SKM-1 treated with dmso at 0.1 percent for 144 hours (cell line): Measurements from ENCODE around the gene NELL1.

Source experiments
- DNase-seq: peaks from one replicate; lab custom pipeline; 2025; ENCODE audit not compliant: unreplicated experiment; lab: John Stamatoyannopoulos, UW

The NELL1 gene

DNA sequence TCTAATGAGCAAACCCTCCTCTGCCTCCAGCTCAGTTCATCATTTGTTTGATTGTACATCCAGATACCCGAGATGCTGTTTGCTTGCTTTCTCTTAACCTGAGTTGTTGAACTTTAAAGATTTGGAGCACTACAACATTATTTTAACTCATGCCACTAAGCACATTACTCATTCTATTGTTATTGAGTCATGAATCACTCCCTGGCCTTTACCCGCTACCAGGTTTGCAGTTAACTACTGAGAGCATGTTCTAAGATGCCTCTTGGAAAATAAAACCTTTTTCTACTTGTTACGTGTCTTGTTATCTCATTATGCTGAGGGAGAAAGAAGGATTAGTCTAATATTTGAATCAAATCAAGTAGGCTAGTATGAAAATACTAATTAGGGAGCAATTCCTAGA lies 802.9 kb downstream of the NELL1 start:
- no peak for DNase-seq

DNA sequence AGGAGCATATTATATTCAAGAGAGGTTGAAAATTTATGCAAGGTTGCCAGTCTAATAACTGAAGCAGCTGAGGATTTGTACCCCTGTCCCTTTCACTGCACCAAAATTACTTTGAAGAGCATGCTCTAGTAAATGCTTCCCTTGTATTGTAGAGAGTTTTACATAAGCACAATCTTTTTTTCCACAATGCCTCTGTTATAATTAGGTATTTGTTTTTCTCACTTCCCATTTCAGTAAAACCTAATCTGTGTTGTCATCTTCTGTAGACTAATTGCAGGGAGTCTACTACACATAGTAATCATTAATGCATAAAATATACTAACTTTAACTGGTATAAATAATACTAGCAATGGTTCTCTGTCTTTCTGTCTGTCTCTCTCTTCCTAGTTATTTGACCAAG lies 805.1 kb downstream of the NELL1 start:
- DNase-seq: no peak

DNA sequence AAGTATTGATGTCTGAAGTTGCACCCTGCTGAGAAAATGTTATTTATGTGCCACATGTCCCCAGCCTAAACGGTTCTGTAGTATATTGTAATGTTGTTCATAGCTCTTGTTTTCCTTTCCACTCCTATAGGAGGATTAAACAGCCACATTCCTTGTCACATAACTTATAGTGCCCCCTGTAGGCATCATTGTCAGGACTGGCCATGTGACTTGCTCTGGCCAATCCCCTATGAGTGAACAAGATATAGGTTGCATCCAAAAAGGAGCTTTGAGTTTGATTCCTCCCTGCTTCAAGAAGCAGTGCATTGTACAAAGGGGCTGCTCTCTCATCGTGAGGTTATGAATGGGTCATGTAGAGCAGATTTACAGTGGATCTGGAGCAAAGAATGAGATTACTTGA lies 805.9 kb downstream of the NELL1 start:
- no peak for DNase-seq

DNA sequence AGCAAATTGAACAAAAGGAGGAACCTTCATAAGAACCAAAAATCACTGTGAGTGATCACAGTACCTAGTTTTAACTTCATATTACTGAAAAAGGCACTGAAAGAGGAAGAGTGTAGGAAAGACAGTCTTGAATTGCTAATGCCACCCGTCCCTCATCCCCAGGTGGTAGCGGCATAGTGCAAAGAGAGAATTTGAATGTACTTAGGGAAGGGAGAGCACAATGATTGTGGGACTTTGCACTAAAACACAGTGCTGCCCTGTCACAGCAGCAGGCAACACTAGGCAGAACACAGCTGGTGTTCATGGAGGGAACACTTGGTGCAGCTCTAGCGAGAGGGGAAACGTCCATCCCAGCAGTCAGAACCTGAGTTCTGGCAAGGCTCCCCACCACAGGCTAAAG lies 807.2 kb downstream of the NELL1 start:
- no peak for DNase-seq

DNA sequence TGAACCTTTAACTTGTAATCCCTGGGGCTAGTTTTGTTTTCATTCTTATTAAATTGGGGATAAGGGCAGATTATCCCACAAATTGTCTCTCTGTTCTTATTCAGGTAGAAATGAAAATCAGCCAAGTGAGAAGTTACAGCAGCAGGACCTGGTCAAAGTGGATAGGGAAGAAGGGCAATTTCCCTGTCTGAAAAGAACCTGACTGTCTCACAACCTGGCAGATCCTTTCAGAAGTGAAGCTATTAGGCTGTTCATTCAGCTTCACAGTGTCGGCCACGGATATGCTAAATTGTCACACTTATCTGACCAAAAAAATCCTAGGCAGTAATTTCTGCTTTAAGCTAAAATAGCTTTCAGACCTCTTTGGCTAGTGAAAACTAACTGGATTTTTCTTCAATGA lies 810.9 kb downstream of the NELL1 start:
- DNase-seq: no peak

DNA sequence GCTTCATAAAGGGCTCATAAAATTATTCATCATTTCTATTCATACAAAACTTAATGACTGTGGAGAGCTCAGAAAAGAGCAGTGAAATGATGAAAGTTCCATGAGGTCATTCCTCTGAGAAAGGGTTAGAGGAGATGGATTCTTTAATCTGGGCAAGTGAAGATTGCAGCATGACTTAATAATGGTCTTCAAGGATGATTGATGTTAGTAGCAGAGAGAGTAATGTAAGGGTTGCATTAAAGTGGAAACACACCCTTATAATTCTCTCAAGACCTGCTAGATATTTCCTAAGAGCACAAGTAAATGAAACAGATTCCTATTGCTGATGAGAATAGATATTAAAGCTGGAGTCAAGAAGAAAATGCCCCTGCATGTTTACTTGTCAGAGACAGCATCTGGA lies 811.9 kb downstream of the NELL1 start:
- DNase-seq: no peak

DNA sequence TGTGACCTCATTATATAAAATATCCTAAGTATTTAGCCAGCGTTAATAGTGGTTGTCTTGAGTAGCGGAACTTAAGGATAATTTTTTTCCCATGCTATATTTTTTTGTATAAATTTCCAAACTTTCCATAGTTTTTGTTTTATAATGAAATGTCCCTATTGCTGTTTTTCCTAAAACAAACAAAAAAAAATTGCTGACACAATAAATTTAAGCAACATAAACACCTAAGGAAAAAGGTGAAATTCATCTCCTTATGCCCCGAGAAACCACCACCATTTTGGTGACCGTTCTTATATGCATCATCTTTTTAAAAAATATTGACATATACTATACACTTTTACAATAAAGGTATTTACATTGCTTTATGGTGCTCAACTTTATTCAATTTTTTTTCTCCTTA lies 814.7 kb downstream of the NELL1 start:
- DNase-seq: no peak

DNA sequence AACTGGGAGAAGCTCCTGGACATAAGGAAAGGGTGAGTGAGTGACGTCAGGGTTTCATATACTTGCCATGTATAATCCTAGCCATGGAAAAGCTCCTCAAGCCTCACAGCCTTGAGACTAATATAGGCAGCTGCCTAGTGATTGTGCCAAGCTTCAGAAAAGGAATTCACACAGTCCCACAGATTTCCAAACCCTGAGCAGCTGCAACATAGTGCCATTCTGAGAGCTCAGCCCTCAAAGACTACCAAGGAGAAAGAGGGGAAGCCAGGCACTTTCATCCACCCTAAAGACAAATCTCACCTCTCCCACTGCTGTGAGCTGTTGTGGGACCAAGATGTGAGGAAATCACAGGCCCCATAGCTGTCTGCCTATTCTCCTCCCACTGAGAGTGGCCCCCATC lies 815.6 kb downstream of the NELL1 start:
- DNase-seq: no peak

DNA sequence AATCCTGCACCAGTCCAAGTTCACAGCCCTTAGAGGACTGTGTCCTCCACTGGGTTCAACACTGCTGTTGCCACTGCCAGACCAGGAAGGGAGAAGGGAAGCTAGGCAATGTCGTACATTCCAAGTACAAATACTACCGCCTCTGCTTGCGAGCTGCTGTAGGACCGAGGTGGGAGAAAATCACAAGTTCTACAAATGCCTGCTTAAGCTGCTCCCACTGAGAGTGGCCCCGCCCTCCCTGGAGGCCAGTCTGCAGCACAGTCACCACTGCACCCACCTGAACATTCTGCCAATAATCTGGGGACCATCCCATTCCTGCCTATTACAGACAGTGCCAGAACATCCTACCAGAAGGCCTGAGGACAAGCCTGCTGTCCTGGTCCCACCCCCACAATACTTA lies 816.0 kb downstream of the NELL1 start:
- DNase-seq: no peak

DNA sequence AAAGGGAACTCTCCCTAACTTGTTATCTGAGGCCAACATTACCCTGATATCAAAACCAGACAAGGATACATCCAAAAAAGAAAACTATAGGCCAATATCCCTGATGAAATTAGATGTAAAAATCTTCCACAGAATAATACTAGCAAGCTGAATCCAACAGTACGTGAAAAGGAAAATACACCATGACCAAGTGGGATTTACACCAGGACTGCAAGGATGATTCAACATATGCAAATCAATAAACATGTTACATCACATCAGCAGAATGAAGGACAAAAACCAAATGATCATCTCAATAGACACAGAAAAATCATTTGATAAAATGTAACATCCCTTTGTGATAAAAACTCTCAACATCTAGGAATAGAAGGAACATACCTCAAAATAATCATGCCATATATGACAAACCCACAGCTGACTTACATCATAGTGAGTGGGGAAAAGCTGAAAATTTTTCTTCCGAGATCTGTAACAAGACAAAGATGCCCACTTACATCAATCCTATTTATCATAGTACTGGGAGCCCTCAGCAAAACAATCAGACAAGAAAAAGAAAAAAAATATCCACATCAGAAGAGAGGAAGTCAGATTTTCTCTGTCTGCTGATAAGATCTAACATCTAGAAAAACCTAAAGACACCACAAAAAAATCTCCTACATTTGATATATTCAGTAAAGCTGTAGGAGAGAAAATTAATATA lies 820.2 kb downstream of the NELL1 start:
- DNase-seq: no peak

DNA sequence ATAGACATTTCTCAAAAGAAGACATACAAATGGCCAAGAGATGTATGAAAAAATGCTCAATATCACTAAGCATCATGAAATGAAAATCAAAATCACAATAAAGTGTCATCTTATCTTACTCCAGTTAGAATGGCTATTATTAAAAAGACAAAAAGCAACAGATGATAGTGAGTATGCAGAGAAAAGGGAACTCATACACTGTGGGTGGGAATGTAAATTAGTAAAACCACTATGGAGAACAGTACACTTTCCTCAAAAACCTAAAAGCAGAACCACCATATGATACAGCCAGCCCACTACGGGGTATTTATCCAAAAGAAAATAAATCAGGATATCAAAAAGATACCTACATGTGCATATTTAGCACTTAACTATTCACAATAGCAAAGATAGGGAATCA lies 823.5 kb downstream of the NELL1 start:
- no peak for DNase-seq

DNA sequence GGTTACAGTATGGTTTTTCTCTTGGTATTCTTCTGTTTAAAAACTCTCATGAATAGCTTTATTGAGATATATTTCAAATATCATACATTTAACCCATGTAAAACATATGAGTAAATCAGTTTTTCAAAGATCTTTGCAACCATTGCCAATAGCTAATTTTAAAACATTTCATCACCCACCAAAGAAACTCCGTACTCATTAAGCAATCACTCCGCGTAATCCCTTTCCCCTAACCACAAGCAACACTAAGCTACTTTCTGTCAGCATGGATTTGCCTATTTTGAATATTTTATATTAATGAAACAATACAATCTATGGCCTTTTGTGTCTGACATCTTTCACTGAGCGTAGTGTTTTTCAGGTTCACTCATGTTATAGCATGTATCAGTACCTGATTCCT lies 825.6 kb downstream of the NELL1 start:
- DNase-seq: no peak

DNA sequence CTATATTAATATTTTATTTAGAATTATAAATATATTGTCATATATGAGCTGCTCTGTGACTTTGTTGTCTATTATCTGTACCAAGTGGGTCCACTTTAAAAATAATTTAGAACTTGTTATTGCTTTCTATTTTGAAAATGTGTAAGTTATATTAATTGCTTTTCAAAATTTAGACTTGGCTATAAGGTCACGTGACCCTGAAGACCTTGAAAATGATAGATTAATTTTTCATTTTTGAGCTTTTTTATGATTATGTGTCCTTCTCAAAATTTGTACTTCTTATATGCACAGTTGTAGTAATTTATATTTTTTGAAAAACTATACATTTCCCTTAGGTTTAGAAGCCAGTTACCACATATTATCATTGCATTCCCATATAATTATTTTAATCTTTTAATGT lies 826.5 kb downstream of the NELL1 start:
- DNase-seq: no peak

DNA sequence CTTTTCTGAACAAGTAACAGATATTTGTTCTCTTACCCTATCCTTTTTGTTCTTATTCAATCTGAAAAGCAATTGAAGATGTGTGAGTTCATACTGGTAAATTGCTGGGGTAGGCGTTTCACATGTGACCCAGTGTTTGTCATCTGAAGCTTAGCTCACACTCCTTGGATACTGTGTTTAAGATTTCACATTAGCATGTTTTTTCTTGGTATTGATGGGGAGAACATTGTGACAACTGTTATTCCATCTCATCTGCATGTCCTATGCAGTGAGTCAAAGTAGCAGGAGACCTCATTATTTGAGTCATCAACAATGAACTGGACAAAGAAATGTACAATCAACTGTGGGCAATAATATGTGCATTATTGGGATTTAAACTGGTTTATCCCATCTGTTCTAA lies 831.9 kb downstream of the NELL1 start:
- DNase-seq: no peak

DNA sequence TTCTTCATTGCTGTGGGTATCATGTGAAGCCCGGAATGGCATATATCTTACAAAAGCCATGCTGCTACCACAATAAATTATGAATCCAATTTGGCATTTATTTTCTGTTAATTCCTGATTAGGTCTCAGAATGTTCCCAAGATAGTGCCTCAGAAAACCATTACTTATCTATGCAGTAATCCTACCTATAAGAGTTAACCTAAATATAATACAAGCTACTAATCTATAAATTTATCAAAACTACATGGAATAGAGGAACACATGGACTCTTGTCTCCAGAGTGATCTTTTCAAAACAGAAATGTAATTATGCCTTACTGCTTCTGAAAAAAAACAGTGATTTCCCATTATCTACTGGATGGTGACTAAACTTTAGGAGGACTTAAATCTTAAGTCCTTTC lies 835.7 kb downstream of the NELL1 start:
- DNase-seq: no peak

DNA sequence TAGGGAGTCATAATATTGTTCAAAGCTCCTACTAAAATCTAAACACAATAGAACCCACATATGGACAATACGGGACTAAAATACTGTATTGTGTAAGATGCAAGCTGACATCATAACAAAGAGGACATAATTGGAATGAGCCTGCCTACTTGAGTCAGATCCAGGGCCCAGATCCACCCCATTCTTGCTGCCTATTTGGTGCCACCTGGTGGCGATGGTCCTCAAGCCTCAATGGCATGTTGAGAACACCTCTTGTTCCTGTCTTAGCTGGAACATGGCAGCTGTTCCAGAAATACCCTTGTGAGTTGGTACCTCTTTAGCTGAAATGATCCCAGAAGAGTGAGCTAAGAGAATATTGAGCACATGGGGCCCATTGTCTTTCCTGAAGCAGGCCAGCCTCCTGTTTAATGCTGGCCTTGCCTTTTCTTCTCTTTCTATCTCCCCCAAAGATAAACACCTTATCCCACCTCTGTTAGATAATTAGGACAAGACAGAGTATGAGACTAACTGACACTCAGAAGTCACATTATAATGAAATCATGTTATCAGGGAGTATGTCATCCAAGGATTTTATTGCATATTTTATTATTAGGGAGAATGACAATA lies 842.6 kb downstream of the NELL1 start:
- DNase-seq: peak; percentile 50

DNA sequence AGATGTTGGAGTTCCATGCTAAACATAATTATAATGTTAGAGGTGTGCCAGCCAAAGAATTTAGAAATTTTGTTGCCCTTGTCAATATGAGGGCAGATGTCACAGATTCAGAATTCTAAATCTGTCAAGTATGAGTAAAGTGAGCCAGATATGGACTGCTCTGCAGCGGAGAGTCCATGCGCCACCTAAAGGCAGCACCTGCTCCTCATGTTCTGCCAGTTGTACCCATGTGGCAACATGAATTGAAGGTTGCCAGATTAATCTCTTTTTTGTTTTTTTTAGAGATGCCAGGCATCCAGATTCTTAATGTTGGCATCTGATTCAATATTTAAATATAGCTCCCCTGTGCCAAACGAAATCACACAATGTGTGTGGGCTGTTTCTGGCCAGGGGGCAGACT lies 844.9 kb downstream of the NELL1 start:
- DNase-seq: no peak

DNA sequence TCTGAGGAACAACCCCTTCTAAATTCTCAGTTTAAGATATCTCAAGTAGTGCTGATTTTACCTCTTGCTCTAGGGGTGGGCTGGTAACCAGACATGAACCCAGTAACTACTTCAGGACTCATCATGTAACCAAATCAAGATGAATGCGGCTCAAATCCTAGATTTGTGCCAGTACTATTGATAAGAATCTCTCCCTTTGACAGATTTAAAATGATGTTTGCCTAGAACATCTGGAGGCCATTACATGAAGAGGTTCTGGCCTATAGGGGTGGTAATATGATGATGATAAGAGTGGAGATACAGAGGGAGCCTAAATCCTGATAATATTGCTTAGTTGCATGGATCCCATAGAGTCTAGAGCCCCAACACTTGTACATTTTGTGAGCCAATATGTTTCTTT lies 850.9 kb downstream of the NELL1 start:
- DNase-seq: no peak

DNA sequence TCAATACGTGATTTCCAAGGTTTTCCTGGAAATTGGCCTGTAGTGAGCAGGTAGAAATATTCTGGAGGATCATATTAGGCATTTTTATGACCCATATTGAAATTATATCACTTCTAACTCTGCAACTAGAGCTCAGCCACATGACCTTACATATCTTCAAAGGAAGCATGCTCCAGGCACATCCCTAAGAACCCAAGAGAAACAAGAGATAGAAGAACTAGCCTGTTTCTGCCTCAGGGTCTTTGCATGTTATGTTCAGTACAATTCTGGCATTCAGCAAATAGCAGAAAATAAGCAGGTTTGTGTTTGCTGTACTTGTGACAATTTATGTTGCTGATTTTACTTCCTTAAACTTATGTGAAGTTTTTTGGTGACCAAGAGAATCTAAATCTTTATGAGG lies 859.8 kb downstream of the NELL1 start:
- DNase-seq: no peak

DNA sequence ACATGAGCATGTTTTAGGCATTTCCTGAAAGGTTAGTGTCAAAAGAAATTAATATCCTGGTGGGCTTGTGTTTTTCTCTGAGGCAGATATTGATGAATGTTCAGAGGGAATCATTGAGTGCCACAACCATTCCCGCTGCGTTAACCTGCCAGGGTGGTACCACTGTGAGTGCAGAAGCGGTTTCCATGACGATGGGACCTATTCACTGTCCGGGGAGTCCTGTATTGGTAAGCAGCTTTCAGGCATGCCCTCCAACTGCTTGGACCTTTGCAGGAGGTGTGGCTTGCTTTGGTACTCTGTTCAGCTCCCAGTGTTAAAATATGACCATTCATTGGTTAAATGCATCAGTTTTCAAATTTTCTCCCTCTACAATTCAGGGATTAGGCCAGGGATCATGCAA lies 864.9 kb downstream of the NELL1 start:
- no peak for DNase-seq

DNA sequence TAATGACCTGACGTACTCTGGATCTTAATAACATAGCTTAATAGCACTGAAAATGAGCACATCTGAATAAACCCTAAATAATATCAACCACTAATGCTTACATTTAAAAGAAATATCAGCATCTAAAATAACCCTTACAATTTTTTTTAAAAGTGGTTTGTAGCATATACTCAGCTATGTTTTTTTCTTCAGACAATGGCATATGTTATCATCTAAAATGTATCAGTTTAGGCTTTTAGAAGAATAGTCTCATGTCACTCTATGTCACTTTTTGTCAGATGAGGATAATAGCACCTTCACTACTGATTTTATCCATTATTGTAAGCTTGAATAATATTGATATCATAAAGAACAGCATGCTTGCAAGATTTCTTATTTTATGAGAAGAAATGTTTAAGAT lies 868.6 kb downstream of the NELL1 start:
- DNase-seq: no peak

DNA sequence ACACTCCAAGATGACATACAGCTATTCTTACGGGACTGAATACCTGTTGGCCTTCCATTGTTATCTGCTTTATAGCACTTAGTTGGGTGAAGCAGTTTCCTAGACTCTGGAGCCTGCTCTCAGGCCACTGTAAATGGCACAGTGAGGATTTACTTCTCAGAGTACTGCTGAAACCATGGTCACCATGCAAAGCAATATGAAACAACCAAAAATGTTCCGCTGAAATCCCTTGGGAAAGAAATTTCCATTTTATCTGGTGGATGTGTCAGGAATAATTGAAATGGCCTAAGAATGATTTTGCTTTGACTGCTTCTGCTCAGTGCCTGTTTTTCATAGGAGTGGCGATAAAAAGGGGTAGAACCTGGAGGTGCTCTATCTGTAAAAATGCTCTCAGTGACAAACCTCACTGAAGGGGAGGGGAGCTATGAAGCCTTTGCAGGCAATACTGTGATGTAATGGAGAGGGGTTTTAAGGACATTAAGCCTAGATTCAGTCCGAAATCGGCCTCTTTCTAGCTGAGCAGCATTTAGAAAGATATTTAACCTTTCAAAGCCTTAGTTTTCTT lies 871.9 kb downstream of the NELL1 start:
- no peak for DNase-seq

DNA sequence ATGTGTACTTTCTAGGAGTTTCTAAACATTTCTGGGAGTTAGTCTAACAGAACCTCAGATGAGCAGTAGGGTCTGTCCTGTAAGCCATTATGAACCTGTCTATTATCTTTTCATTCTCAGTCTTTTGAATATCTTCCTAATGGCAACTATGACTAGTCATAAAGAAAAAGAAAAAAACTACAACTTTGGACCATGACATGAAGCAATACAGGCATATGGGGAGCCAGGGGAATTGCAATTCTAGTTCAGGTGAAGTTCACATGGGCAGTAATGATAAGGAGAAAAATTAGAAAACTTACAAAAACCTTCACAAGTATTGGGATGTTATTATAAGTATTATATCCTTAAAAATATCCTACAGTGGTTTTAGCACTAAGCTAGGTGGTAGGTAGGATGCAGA lies 874.5 kb downstream of the NELL1 start:
- no peak for DNase-seq
